Right lobe of liver (tissue), 6 donors: ENCODE data around the gene LRIT3. TPM values are rescaled to one million over a fixed set of nuclear protein-coding genes. Genes with fewer than 3 reads are reported as not detected.

Experiments used
- ATAC-seq, 4 donors: fragments of 200-7000 bp; cut with Tn5 transposase; one replicate each; pipeline ENCODE4 v1.9.1; 2020; ENCODE audit warnings: mild to moderate bottlenecking in 4 of 4, moderate library complexity in 4 of 4
- DNase-seq, 3 donors: peaks; one replicate each; pipeline ENCODE4 v3.0.0-alpha.2; 2020
- H3K27ac ChIP-seq, 3 donors: fragments of 200-600 bp; one replicate each; pipeline ENCODE4 v1.8.0; 2022
- H3K27me3 ChIP-seq, 2 donors: fragments of 200-600 bp; one replicate each; pipeline ENCODE4 v1.8.0; 2022
- H3K36me3 ChIP-seq, 4 donors: fragments of 200-600 bp; sonication (generic) in 1 of 4; one replicate each; pipeline versions ENCODE4 v1.5.1 to v1.8.0; 2017 to 2022; ENCODE audit warnings: control low read depth in 1 of 4
- H3K4me1 ChIP-seq, 4 donors: fragments of 200-600 bp; sonication (generic) in 1 of 4; one replicate each; pipeline versions ENCODE4 v1.5.1 to v1.8.0; 2017 to 2022; ENCODE audit warnings: control low read depth in 1 of 4
- H3K4me3 ChIP-seq, 3 donors: fragments of 200-600 bp; one replicate each; pipeline ENCODE4 v1.8.0; 2022
- H3K9me3 ChIP-seq, 4 donors: fragments of 200-600 bp; sonication (generic) in 1 of 4; one replicate each; pipeline versions ENCODE4 v1.5.1 to v1.8.0; 2017 to 2022; ENCODE audit warnings: control low read depth in 1 of 4
- POLR2A ChIP-seq: fragments of 450-650 bp; IDR thresholded peaks from one replicate; pipeline ENCODE4 v1.6.1; 2017; ENCODE audit warnings: antibody characterized with exemption, mild to moderate bottlenecking
- WGBS: methylation state at CpG from one replicate; pipeline ENCODE4 v1.1.6; 2018; ENCODE audit warnings: low coverage, low lambda C conversion rate; ENCODE audit not compliant: insufficient coverage; ENCODE audit errors: missing lambda C conversion rate; 5-methylcytosine and 5-hydroxymethylcytosine counted together
- intact Hi-C, 2 donors: fragments of 100-400 bp; cut with DNase I; formaldehyde crosslinking; loops; one replicate each; pipeline versions ENCODE4 v1.11.2 to v1.14.1; 2022
- total RNA-seq, 6 experiments: library from RNA; depleted of rRNA in 2 of 6; stranded (reverse); fragments of >200 nt in 2 of 6; fragmentation: NEBNext Ultra II Directional in 3 of 6; extraction: Animal tissue kit (Norgen Biotek cat#: 25700) in 3 of 6; gene quantifications; one replicate each; pipeline versions ENCODE4 v1.1.0 to v1.2.4, GENCODE V29; 2016 to 2023
- TF ChIP-seq, protein P1 (sequence below), 4 donors: fragments of 200-600 bp in 3 of 4; fragments of 450-650 bp in 1 of 4; IDR thresholded peaks; one replicate each; pipeline versions ENCODE4 v1.5.1 to v1.8.0; 2016 to 2022; ENCODE audit warnings: antibody characterized with exemption in 4 of 4, mild to moderate bottlenecking in 2 of 4
- donor health status: DM: no; HTN: yes; CAD: no.
- donor health status: DM: no; HTN: no; CAD: no.
- donor health status: DM: no; HTN: no; CAD: no.
- donor health status: DM: no; HTN: yes; CAD: no.
- donor health status: DM: no; HTN: yes; CAD: no.

Gene LRIT3
- total RNA-seq, 6 experiments from 2014 or later: 0.05 to 0.25 (median 0.15) TPM

DNA sequence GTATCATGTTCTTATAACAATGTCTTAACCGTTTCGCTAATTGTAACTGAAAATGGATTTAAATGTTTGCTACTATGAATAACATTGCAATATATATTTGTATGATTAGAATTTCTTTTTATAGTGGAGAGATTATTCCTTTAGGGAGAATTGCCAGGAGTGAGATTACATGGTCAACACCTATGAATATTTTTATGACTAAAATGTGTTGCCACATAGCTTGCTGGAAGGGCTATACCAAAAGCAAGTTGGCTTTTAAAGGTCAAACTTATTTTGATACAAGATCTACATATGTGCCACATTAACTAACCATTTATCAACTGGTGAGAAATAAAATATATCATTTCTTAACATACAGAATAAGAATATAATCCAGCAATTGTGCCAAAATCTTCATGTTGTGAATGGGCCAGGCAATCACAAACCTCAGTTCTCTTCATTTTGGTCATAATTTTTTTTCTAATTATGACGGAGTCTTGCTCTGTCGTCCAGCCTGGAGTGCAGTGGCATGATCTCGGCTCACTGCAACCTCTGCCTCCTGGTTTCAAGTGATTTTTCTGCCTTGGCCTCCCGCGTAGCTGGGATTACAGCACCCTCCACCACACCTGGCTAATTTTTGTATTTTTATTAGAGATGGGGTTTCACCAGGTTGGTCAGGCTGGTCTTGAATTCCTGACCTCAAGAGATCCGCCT lies 54.8 kb downstream of the LRIT3 start:
- WGBS: 85% methylated on average over 8 of the region's 8 CpGs
- Histone ChIP-seq H3K4me3 (no peak overlapping the region), H3K27me3 (no peaks in the 10 kb centered on the region), H3K9me3 (no peaks in the 10 kb centered on the region), H3K4me1 (no peaks in the 10 kb centered on the region), H3K36me3 (no peaks in the 10 kb centered on the region), H3K27ac (no peak overlapping the region)
- intact Hi-C loops: no loop called here
- DNase-seq (no peak), ATAC-seq (no peak)
- TF ChIP-seq, protein P1, sequence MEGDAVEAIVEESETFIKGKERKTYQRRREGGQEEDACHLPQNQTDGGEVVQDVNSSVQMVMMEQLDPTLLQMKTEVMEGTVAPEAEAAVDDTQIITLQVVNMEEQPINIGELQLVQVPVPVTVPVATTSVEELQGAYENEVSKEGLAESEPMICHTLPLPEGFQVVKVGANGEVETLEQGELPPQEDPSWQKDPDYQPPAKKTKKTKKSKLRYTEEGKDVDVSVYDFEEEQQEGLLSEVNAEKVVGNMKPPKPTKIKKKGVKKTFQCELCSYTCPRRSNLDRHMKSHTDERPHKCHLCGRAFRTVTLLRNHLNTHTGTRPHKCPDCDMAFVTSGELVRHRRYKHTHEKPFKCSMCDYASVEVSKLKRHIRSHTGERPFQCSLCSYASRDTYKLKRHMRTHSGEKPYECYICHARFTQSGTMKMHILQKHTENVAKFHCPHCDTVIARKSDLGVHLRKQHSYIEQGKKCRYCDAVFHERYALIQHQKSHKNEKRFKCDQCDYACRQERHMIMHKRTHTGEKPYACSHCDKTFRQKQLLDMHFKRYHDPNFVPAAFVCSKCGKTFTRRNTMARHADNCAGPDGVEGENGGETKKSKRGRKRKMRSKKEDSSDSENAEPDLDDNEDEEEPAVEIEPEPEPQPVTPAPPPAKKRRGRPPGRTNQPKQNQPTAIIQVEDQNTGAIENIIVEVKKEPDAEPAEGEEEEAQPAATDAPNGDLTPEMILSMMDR (IDR thresholded peaks at IDR 0.05): no peak
- no peak for TF ChIP-seq POLR2A

DNA sequence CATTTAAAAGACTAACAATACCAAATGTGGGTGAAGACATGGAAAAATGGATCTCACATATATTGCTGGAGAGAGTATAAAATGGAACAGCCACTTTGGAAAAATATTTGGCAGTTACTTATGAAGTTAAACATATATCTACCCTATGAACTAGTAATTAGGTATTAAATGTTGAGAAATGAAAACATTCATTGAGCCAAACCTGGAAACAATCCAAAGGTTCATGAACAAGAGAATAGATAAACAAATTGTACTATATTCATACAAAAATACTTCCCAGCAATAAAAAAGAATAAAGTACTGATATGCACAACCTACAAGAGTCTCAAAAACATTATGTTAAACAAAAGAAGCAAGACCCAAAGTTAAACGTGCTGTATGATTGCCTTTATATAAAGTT lies 60.8 kb downstream of the LRIT3 start:
- Histone ChIP-seq H3K27me3 (no peaks in the 10 kb centered on the region), H3K9me3 (no peaks in the 10 kb centered on the region), H3K27ac (no peak overlapping the region), H3K4me1 (no peaks in the 10 kb centered on the region), H3K36me3 (no peaks in the 10 kb centered on the region), H3K4me3 (no peak overlapping the region)
- DNase-seq: no peak
- 67% methylated on average over 1 of the region's 1 CpG for WGBS
- ATAC-seq: no peak
- TF ChIP-seq, protein P1 (IDR thresholded peaks at IDR 0.05): no peak
- no peak for TF ChIP-seq POLR2A
- intact Hi-C loops: no loop called here

DNA sequence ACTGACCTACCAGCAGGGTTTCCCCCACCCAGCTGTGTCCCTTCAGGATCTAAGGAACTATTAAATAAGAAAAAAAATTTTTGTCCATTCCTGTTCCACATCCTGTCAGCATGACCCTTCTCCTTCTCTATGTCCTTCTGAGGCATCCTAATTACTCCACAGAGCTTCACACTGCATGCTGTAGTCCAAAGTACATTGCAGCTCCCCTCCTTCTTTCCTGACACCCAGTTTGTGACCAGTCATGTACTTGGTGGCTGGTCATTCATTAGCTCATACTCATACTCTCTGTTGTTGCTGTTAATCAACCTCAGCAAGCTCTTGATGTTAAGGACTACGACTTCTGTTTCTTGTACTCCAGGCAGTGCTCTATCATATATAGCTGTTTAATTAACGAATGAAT lies 62.3 kb downstream of the LRIT3 start:
- Histone ChIP-seq H3K27ac (no peak overlapping the region), H3K27me3 (no peaks in the 10 kb centered on the region), H3K4me1 (no peaks in the 10 kb centered on the region), H3K9me3 (no peaks in the 10 kb centered on the region), H3K4me3 (no peak overlapping the region), H3K36me3 (no peaks in the 10 kb centered on the region)
- ATAC-seq: no peak
- WGBS: 47% methylated on average over 2 of the region's 2 CpGs
- intact Hi-C loops: no loop called here
- TF ChIP-seq, protein P1 (IDR thresholded peaks at IDR 0.05): no peak
- TF ChIP-seq POLR2A: no peak
- DNase-seq: no peak

DNA sequence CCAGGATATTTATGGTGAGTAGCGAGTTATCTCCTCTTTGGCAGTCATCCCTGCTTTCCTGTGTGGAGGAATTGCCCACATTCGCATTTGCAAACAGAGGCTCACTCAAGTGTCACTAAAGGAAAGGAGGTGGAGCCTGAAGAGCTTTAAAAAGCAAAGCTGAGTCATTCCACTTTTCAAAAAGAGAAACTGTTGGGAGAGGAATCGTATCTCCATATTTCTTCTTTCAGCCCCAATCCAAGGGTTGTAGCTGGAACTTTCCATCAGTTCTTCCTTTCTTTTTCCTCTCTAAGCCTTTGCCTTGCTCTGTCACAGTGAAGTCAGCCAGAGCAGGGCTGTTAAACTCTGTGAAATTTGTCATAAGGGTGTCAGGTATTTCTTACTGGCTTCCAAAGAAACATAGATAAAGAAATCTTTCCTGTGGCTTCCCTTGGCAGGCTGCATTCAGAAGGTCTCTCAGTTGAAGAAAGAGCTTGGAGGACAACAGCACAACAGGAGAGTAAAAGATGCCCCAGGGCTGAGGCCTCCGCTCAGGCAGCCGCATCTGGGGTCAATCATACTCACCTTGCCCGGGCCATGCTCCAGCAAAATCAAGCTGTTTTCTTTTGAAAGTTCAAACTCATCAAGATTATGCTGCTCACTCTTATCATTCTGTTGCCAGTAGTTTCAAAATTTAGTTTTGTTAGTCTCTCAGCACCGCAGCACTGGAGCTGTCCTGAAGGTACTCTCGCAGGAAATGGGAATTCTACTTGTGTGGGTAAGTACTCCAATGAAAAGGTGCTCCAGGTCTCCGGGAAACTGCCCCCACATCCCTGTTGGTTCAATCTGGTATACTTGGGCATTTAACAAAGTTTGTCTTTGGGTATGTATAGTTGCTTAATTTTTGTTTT lies 65.0 kb downstream of the LRIT3 start, which contains the start of gene EGF:
EGF (plus strand) TSS at position 178 of the 890 bp plus-strand sequence; CDS start at position 631, 453 bp downstream.
- H3K9me3 ChIP-seq: no peaks in the 10 kb centered on the region
- intact Hi-C loops: no loop called here
- ATAC-seq: no peak

More for the DNA sequence above, 65.0 kb downstream of the LRIT3 start, which contains the start of gene EGF:
- no peaks in the 10 kb centered on the region for H3K4me1 ChIP-seq
- no peak within 1 kb of the TSS for H3K4me3 ChIP-seq
- DNase-seq: no peak
- 61% methylated on average over 8 of the region's 9 CpGs for WGBS
- H3K27ac ChIP-seq: no peak within 1 kb of the TSS
- H3K36me3 ChIP-seq: no peaks in the 10 kb centered on the region
- H3K27me3 ChIP-seq: no peaks in the 10 kb centered on the region
- TF ChIP-seq POLR2A: no peak
- TF ChIP-seq, protein P1 (IDR thresholded peaks at IDR 0.05): no peak
